HG02870 (cell line): ENCODE measurements around the gene TIAM1.
"Not testable (repeated sequence)": the region's sequence is repeated elsewhere in the genome, so short reads cannot be mapped to it uniquely, and the experiment has no call there.

Experiments
- ATAC-seq: cut with Tn5 transposase; IDR thresholded peaks from one replicate; pipeline ENCODE4 v1.9.1; 2021; ENCODE audit warnings: mild to moderate bottlenecking, moderate library complexity; ENCODE audit not compliant: unreplicated experiment

Gene TIAM1

GRCh38 chr21:31260790-31261189 is 83.3 kb downstream of the TIAM1 start:
- ATAC-seq, result no peak

- ATAC-seq, result no peak
These were observed 86.0 kb downstream of the TIAM1 start for GRCh38 chr21:31258073-31258472.

GRCh38 chr21:31257265-31257664 is 86.8 kb downstream of the TIAM1 start:
- no peak for ATAC-seq

GRCh38 chr21:31255896-31256295 is 88.2 kb downstream of the TIAM1 start:
- ATAC-seq, result no peak

- no peak for ATAC-seq
These were observed 89.0 kb downstream of the TIAM1 start for GRCh38 chr21:31255036-31255435.

GRCh38 chr21:31254131-31254530 is 89.9 kb downstream of the TIAM1 start:
- no peak for ATAC-seq

- ATAC-seq, result no peak
These were observed 90.4 kb downstream of the TIAM1 start for GRCh38 chr21:31253684-31254083.

GRCh38 chr21:31252611-31253010 is 91.5 kb downstream of the TIAM1 start:
- ATAC-seq, result no peak

- ATAC-seq, result no peak
These were observed 92.0 kb downstream of the TIAM1 start for GRCh38 chr21:31252091-31252490.

- ATAC-seq, result no peak
These were observed 92.4 kb downstream of the TIAM1 start for GRCh38 chr21:31251686-31252085.

GRCh38 chr21:31248598-31248997 is 95.5 kb downstream of the TIAM1 start:
- ATAC-seq, result no peak

- no peak for ATAC-seq
These were observed 100.5 kb downstream of the TIAM1 start for GRCh38 chr21:31243611-31244010.

- no peak for ATAC-seq
These were observed 107.5 kb downstream of the TIAM1 start for GRCh38 chr21:31236528-31236927.

- ATAC-seq, result no peak
These were observed 108.2 kb downstream of the TIAM1 start for GRCh38 chr21:31235671-31236450.

GRCh38 chr21:31234936-31235335 is 109.1 kb downstream of the TIAM1 start:
- no peak for ATAC-seq

GRCh38 chr21:31233711-31234110 is 110.3 kb downstream of the TIAM1 start:
- no peak for ATAC-seq

GRCh38 chr21:31232344-31232743 is 111.7 kb downstream of the TIAM1 start:
- ATAC-seq, result no peak

- ATAC-seq, result no peak
These were observed 113.1 kb downstream of the TIAM1 start for GRCh38 chr21:31230937-31231336.

- ATAC-seq, result not testable (repeated sequence)
These were observed 115.3 kb downstream of the TIAM1 start for GRCh38 chr21:31228723-31229122.

GRCh38 chr21:31225713-31226112 is 118.3 kb downstream of the TIAM1 start:
- ATAC-seq, result no peak

GRCh38 chr21:31222142-31222541 is 121.9 kb downstream of the TIAM1 start:
- no peak for ATAC-seq

- ATAC-seq, result no peak
These were observed 123.0 kb downstream of the TIAM1 start for GRCh38 chr21:31221043-31221442.

GRCh38 chr21:31220575-31220974 is 123.5 kb downstream of the TIAM1 start:
- ATAC-seq, result no peak
